Activated CD4-positive, alpha-beta T cell treated with anti-CD3 and anti-CD28 coated beads, Interleukin-2, amount 50 U/mL, for 1 hour (primary cell): ENCODE data around the gene ABHD12B.
A peak's percentile ranks its signal among the peaks of the same experiment; 100 is the strongest.

Experiments
- DNase-seq: peaks from one replicate; pipeline ENCODE4 v3.0.0-alpha.2; 2020

Gene ABHD12B

GRCh38 chr14:50871914-50872732 lies at the start of gene ABHD12B:
TSS of gene ABHD12B (plus strand) at chr14:50872053. CDS start at chr14:50872175, 122 bp downstream.
- no peak for DNase-seq

GRCh38 chr14:50822501-50823042 lies 49.3 kb upstream of the ABHD12B start:
- no peak for DNase-seq

GRCh38 chr14:50823051-50823761 lies 48.6 kb upstream of the ABHD12B start:
- no peak for DNase-seq

- DNase-seq: no peak
These were observed 47.9 kb upstream of the ABHD12B start for GRCh38 chr14:50823762-50824636.

- DNase-seq: no peak
These were observed 46.5 kb upstream of the ABHD12B start for GRCh38 chr14:50825307-50825706.

GRCh38 chr14:50826681-50827080 lies 45.2 kb upstream of the ABHD12B start:
- DNase-seq: no peak

- DNase-seq: no peak
These were observed 42.9 kb upstream of the ABHD12B start for GRCh38 chr14:50828721-50829488.

GRCh38 chr14:50829489-50830043 lies 42.3 kb upstream of the ABHD12B start:
- no peak for DNase-seq

GRCh38 chr14:50830044-50830931 lies 41.6 kb upstream of the ABHD12B start:
- peak; percentile 54 for DNase-seq

GRCh38 chr14:50830932-50831725 lies 40.7 kb upstream of the ABHD12B start, which contains the start of gene NIN:
TSS of gene NIN (minus strand) at chr14:50831162. CDS start at chr14:50822056, 9,106 bp downstream.
- DNase-seq: peak; percentile 73

- no peak for DNase-seq
These were observed 40.1 kb upstream of the ABHD12B start for GRCh38 chr14:50831726-50832168.

GRCh38 chr14:50832935-50833630 lies 38.8 kb upstream of the ABHD12B start:
- no peak for DNase-seq

GRCh38 chr14:50834802-50835276 lies 37.0 kb upstream of the ABHD12B start:
- DNase-seq: no peak

GRCh38 chr14:50835280-50835679 lies 36.6 kb upstream of the ABHD12B start:
- DNase-seq: no peak

GRCh38 chr14:50836515-50836914 lies 35.3 kb upstream of the ABHD12B start:
- DNase-seq: no peak

- DNase-seq: no peak
These were observed 34.6 kb upstream of the ABHD12B start for GRCh38 chr14:50837271-50837670.

GRCh38 chr14:50837850-50838470 lies 33.9 kb upstream of the ABHD12B start:
- no peak for DNase-seq

- DNase-seq: no peak
These were observed 32.8 kb upstream of the ABHD12B start for GRCh38 chr14:50839048-50839447.
